Fibroblast of lung (primary cell): ENCODE results near the gene CDC25B. TPM values are rescaled to one million over a fixed set of nuclear protein-coding genes. Genes with fewer than 3 reads are reported as not detected.

Experiments
- DNase-seq, 2 donors: peaks; one replicate each; pipeline versions ENCODE4 v3.0.0 to v3.0.0-alpha.2; 2010; ENCODE audit warnings: low read depth in 2 of 2
- H2AFZ ChIP-seq: 2 replicates; pipeline ENCODE4 v1.5.1; 2012; ENCODE audit warnings: low read length, control low read depth, inconsistent platforms
- H3K27ac ChIP-seq: 2 replicates; pipeline ENCODE4 v1.5.1; 2011; ENCODE audit warnings: low read length, control low read depth; ENCODE audit not compliant: insufficient read depth
- H3K27me3 ChIP-seq: 2 replicates; pipeline ENCODE4 v1.5.1; 2011; ENCODE audit warnings: mild to moderate bottlenecking, low read length; ENCODE audit not compliant: control insufficient read depth, insufficient read depth
- H3K36me3 ChIP-seq: 2 replicates; pipeline ENCODE4 v1.5.1; 2011; ENCODE audit warnings: low read length; ENCODE audit not compliant: control insufficient read depth, insufficient read depth
- H3K4me1 ChIP-seq: 2 replicates; pipeline ENCODE4 v1.5.1; 2011; ENCODE audit warnings: low read length; ENCODE audit not compliant: control insufficient read depth, insufficient read depth; ENCODE audit errors: extremely low read depth
- H3K4me2 ChIP-seq: 2 replicates; pipeline ENCODE4 v1.5.1; 2011; ENCODE audit warnings: low read length, control low read depth; ENCODE audit not compliant: insufficient read depth; ENCODE audit errors: extremely low read depth
- H3K4me3 ChIP-seq, 4 experiments: fragments of 200-600 bp in 1 of 4; sonication (generic) in 1 of 4; replicated peaks in 1 of 4; 2 replicates each; pipeline ENCODE4 v1.5.1; 2011 to 2016; ENCODE audit warnings: low read length in 4 of 4, low read depth in 3 of 4, mild to moderate bottlenecking in 3 of 4, control low read depth in 2 of 4, inconsistent platforms in 1 of 4, mixed read lengths in 1 of 4; ENCODE audit not compliant: insufficient read depth in 1 of 4; ENCODE audit errors: control extremely low read depth in 1 of 4
- H3K79me2 ChIP-seq: 2 replicates; pipeline ENCODE4 v1.5.1; 2012; ENCODE audit warnings: mild to moderate bottlenecking, low read length, inconsistent platforms; ENCODE audit not compliant: control insufficient read depth, insufficient read depth
- H3K9ac ChIP-seq: 2 replicates; pipeline ENCODE4 v1.5.1; 2011; ENCODE audit warnings: mild to moderate bottlenecking, low read length, control low read depth; ENCODE audit not compliant: insufficient read depth
- H3K9me3 ChIP-seq: 2 replicates; pipeline ENCODE4 v1.5.1; 2012; ENCODE audit warnings: low read depth, low read length; ENCODE audit not compliant: control insufficient read depth, insufficient read depth
- H4K20me1 ChIP-seq: 2 replicates; pipeline ENCODE4 v1.5.1; 2011; ENCODE audit warnings: low read length; ENCODE audit not compliant: control insufficient read depth, insufficient read depth; ENCODE audit errors: extremely low read depth
- EZH2 ChIP-seq: IDR thresholded peaks from 2 replicates; pipeline ENCODE4 v1.5.1; 2012; ENCODE audit warnings: low read length, control low read depth, mild to moderate bottlenecking; ENCODE audit errors: missing control alignments
- polyA plus RNA-seq, 2 donors: library from polyadenylated mRNA; depleted of rRNA in 1 of 2; stranded (reverse) in 1 of 2; unstranded in 1 of 2; fragments of >200 nt; gene quantifications; 2 replicates each; pipeline ENCODE4 v1.2.1, GENCODE V29; 2011 to 2012; ENCODE audit warnings: missing spikeins in 1 of 2
- total RNA-seq: library from RNA; depleted of rRNA; stranded (reverse); fragments of >200 nt; gene quantifications from 2 replicates; pipeline ENCODE4 v1.2.1, GENCODE V29; 2014
- TF ChIP-seq, protein P1 (sequence below), 2 donors: IDR thresholded peaks in 1 of 2; conservative IDR thresholded peaks in 1 of 2; 1 replicate in 1 of 2; 2 replicates in 1 of 2; pipeline ENCODE4 v1.5.1; 2011 to 2012; ENCODE audit warnings: low read length in 2 of 2, control low read depth in 1 of 2, inconsistent platforms in 1 of 2, low read depth in 1 of 2, mild to moderate bottlenecking in 1 of 2

The CDC25B gene
- total and polyA plus RNA-seq, 2 donors (not counting 1 experiment from before 2014, with no cell fraction given): 38.2 to 62.1 TPM

DNA sequence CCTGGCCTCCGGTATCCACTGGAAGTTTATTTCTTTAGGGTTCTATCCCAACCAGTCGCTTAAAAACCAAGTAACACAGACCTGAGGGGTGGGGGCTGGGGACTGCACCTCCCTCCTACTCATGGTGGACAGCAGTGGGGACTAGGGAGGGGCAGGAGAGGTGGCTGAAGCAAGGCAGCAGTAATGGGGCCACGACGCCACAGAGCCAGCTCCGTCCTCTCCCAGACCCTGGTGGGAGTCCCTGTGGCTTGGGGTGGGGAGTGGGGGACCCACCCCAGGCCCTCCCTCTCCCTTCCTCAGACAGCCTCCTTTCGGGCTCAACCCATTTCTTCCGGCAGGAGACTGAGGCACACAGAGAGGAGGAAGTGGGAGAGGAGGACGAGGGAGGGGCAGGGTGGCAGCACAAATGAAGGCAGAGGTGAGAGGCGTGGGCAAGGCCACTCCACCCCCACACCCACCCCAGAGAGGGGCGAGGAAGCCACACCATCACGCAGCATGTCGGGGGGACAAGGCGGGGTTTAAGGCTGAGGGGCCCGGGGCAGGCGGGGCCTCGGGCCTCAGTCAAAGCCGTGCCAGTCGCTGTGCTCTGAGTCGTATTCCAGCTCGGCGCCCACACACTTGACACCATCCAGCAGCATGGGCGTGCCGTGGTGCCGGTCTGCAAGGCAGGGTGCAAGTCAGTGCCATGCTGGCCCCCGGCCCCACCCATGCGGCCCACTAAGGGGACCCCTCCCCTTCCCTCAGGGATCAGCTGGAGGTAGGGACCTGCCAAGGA, 42.4 kb upstream of the CDC25B start:
- H3K79me2 ChIP-seq: no peaks in the 10 kb centered on the region
- H4K20me1 ChIP-seq: no peaks in the 10 kb centered on the region
- H3K27ac ChIP-seq: no peak overlapping the region
- no peak overlapping the region for H3K4me2 ChIP-seq
- no peaks in the 10 kb centered on the region for H3K27me3 ChIP-seq
- H3K9me3 ChIP-seq: no peaks in the 10 kb centered on the region
- no peak overlapping the region for H3K9ac ChIP-seq
- no peaks in the 10 kb centered on the region for H3K4me1 ChIP-seq
- H3K36me3 ChIP-seq: peaks cover 3% of the 10 kb centered on the region
- H2AFZ ChIP-seq: no peak overlapping the region
- DNase-seq: no peak
- no peak overlapping the region for H3K4me3 ChIP-seq
- TF ChIP-seq, protein P1, sequence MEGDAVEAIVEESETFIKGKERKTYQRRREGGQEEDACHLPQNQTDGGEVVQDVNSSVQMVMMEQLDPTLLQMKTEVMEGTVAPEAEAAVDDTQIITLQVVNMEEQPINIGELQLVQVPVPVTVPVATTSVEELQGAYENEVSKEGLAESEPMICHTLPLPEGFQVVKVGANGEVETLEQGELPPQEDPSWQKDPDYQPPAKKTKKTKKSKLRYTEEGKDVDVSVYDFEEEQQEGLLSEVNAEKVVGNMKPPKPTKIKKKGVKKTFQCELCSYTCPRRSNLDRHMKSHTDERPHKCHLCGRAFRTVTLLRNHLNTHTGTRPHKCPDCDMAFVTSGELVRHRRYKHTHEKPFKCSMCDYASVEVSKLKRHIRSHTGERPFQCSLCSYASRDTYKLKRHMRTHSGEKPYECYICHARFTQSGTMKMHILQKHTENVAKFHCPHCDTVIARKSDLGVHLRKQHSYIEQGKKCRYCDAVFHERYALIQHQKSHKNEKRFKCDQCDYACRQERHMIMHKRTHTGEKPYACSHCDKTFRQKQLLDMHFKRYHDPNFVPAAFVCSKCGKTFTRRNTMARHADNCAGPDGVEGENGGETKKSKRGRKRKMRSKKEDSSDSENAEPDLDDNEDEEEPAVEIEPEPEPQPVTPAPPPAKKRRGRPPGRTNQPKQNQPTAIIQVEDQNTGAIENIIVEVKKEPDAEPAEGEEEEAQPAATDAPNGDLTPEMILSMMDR (conservative IDR thresholded peaks at IDR 0.05 in 1 of 2, IDR thresholded peaks at IDR 0.05 in 1 of 2; ENCODE audit: low read depth in 1 of 2, low read length in 2 of 2): no peak
- TF ChIP-seq EZH2: no peak

DNA sequence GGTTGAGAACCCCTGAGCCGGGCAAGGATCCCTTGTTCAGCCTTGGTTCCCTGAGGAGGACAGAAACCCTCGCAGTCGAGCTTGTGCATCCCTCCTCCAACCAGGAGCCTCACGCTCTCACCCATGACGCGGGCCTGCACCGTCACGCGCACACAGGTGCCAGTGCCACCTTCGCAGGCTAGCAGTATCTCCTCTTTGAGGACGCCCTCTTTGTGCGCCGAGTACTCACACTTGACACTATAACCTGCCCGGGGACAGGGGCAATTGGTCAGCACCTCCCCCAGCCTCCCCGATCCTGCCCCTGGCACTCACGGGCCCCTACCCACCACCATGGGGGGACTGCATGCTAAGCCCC, 41.9 kb upstream of the CDC25B start:
- H3K27ac ChIP-seq: no peak overlapping the region
- H3K36me3 ChIP-seq: peaks cover 3% of the 10 kb centered on the region
- H2AFZ ChIP-seq: no peak overlapping the region
- H3K4me3 ChIP-seq: no peak overlapping the region
- TF ChIP-seq EZH2: no peak
- TF ChIP-seq, protein P1 (conservative IDR thresholded peaks at IDR 0.05 in 1 of 2, IDR thresholded peaks at IDR 0.05 in 1 of 2; ENCODE audit: low read depth in 1 of 2, low read length in 2 of 2): no peak
- no peaks in the 10 kb centered on the region for H3K27me3 ChIP-seq
- no peaks in the 10 kb centered on the region for H3K79me2 ChIP-seq
- no peak overlapping the region for H3K4me2 ChIP-seq
- no peak overlapping the region for H3K9ac ChIP-seq
- no peaks in the 10 kb centered on the region for H4K20me1 ChIP-seq
- no peak for DNase-seq
- no peaks in the 10 kb centered on the region for H3K9me3 ChIP-seq
- no peaks in the 10 kb centered on the region for H3K4me1 ChIP-seq

DNA sequence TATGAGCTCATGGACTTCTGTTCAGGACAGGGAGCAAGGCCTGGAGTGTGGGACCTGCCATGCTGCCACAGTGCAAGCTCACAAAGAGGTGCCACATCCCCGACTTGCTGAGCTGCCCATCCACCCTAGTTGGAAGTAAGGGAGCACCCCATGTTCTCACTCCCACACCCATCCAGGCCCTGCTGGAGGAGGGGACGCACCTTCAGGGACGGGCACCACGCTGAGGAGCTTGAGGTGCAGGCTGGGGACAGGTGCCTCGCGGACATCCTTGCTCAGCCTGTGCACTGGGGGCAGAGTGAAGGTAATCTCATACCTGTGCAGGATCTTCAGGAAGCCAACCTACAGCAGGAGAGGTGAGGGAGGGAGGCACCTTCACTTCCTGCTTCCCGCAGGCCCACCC, 40.8 kb upstream of the CDC25B start:
- H3K4me3 ChIP-seq: no peak overlapping the region
- no peaks in the 10 kb centered on the region for H3K79me2 ChIP-seq
- no peaks in the 10 kb centered on the region for H4K20me1 ChIP-seq
- no peak overlapping the region for H3K27ac ChIP-seq
- peaks cover 3% of the 10 kb centered on the region for H3K36me3 ChIP-seq
- no peaks in the 10 kb centered on the region for H3K27me3 ChIP-seq
- no peaks in the 10 kb centered on the region for H3K9me3 ChIP-seq
- TF ChIP-seq, protein P1 (conservative IDR thresholded peaks at IDR 0.05 in 1 of 2, IDR thresholded peaks at IDR 0.05 in 1 of 2; ENCODE audit: low read depth in 1 of 2, low read length in 2 of 2): no peak
- TF ChIP-seq EZH2: no peak
- no peaks in the 10 kb centered on the region for H3K4me1 ChIP-seq
- no peak overlapping the region for H2AFZ ChIP-seq
- no peak overlapping the region for H3K4me2 ChIP-seq
- no peak overlapping the region for H3K9ac ChIP-seq
- no peak for DNase-seq
